ENCODE measurements around the gene SAP30BP.

Gene SAP30BP

DNA sequence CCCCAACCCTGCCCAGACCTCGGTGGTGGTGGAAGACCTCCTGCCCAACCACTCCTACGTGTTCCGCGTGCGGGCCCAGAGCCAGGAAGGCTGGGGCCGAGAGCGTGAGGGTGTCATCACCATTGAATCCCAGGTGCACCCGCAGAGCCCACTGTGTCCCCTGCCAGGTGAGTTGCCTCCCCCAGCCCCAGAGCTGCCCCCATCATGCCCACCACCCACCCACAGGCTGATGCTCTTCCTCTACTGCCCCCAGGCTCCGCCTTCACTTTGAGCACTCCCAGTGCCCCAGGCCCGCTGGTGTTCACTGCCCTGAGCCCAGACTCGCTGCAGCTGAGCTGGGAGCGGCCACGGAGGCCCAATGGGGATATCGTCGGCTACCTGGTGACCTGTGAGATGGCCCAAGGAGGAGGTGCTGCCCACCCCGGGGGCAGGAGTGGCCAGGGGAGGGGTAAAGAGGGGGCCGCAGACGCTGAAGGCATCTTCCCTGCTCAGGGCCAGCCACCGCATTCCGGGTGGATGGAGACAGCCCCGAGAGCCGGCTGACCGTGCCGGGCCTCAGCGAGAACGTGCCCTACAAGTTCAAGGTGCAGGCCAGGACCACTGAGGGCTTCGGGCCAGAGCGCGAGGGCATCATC lies 89.4 kb downstream of the SAP30BP start (continued):
- TF ChIP-seq, protein P1, sequence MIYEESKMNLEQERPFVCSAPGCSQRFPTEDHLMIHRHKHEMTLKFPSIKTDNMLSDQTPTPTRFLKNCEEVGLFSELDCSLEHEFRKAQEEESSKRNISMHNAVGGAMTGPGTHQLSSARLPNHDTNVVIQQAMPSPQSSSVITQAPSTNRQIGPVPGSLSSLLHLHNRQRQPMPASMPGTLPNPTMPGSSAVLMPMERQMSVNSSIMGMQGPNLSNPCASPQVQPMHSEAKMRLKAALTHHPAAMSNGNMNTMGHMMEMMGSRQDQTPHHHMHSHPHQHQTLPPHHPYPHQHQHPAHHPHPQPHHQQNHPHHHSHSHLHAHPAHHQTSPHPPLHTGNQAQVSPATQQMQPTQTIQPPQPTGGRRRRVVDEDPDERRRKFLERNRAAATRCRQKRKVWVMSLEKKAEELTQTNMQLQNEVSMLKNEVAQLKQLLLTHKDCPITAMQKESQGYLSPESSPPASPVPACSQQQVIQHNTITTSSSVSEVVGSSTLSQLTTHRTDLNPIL (CRISPR knock-in tag; IDR thresholded peaks at IDR 0.05; ENCODE audit: low read depth): no peak
- no peak for TF ChIP-seq ARNTL (CRISPR knock-in tag; IDR thresholded peaks at IDR 0.05; ENCODE audit: borderline replicate concordance, low read depth)
- no peak for TF ChIP-seq ESRRG (CRISPR knock-in tag; IDR thresholded peaks at IDR 0.05)
- TF ChIP-seq ISL1 (CRISPR knock-in tag; IDR thresholded peaks at IDR 0.05): no peak
- TF ChIP-seq GLIS3 (CRISPR knock-in tag; IDR thresholded peaks at IDR 0.05): no peak
- TF ChIP-seq RARB (CRISPR knock-in tag; IDR thresholded peaks at IDR 0.05): no peak
- no peak for TF ChIP-seq ZNF565 (CRISPR knock-in tag; conservative IDR thresholded peaks at IDR 0.05; ENCODE audit: low read depth)
- TF ChIP-seq TOX (CRISPR knock-in tag; IDR thresholded peaks at IDR 0.05; ENCODE audit: borderline replicate concordance): no peak
- TF ChIP-seq PPARA (CRISPR knock-in tag; IDR thresholded peaks at IDR 0.05; ENCODE audit: borderline replicate concordance): no peak

DNA sequence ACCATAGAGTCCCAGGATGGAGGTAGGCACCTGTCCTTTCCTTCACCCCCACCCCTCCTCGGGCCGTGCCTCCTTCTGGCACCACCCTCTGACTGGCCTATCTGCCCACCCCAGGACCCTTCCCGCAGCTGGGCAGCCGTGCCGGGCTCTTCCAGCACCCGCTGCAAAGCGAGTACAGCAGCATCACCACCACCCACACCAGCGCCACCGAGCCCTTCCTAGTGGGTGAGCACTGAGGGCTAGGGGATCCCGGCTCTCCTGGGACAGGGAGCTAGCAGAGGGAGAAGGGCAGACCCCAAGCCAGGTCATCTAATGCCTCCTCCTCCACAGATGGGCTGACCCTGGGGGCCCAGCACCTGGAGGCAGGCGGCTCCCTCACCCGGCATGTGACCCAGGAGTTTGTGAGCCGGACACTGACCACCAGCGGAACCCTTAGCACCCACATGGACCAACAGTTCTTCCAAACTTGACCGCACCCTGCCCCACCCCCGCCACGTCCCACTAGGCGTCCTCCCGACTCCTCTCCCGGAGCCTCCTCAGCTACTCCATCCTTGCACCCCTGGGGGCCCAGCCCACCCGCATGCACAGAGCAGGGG lies 90.0 kb downstream of the SAP30BP start:
- TF ChIP-seq RARB (CRISPR knock-in tag; IDR thresholded peaks at IDR 0.05): no peak
- no peak for TF ChIP-seq ESRRG (CRISPR knock-in tag; IDR thresholded peaks at IDR 0.05)
- no peak for TF ChIP-seq ZNF70 (CRISPR knock-in tag; IDR thresholded peaks at IDR 0.05)
- no peak for TF ChIP-seq ZC3H10 (CRISPR knock-in tag; IDR thresholded peaks at IDR 0.05)
- no peak for TF ChIP-seq GLIS3 (CRISPR knock-in tag; IDR thresholded peaks at IDR 0.05)
- no peak for TF ChIP-seq ZFP3 (CRISPR knock-in tag; IDR thresholded peaks at IDR 0.05)
- no peak for TF ChIP-seq OSR1 (CRISPR knock-in tag; IDR thresholded peaks at IDR 0.05)
- TF ChIP-seq, protein P2, sequence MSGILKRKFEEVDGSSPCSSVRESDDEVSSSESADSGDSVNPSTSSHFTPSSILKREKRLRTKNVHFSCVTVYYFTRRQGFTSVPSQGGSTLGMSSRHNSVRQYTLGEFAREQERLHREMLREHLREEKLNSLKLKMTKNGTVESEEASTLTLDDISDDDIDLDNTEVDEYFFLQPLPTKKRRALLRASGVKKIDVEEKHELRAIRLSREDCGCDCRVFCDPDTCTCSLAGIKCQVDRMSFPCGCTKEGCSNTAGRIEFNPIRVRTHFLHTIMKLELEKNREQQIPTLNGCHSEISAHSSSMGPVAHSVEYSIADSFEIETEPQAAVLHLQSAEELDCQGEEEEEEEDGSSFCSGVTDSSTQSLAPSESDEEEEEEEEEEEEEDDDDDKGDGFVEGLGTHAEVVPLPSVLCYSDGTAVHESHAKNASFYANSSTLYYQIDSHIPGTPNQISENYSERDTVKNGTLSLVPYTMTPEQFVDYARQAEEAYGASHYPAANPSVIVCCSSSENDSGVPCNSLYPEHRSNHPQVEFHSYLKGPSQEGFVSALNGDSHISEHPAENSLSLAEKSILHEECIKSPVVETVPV (CRISPR knock-in tag; IDR thresholded peaks at IDR 0.05): no peak
- TF ChIP-seq TOX (CRISPR knock-in tag; IDR thresholded peaks at IDR 0.05; ENCODE audit: borderline replicate concordance): no peak
- TF ChIP-seq ISL1 (CRISPR knock-in tag; IDR thresholded peaks at IDR 0.05): no peak
- no peak for TF ChIP-seq ZFP30 (CRISPR knock-in tag; IDR thresholded peaks at IDR 0.05)
- no peak for TF ChIP-seq SNAI2 (CRISPR knock-in tag; IDR thresholded peaks at IDR 0.05)
- TF ChIP-seq PPARA (CRISPR knock-in tag; IDR thresholded peaks at IDR 0.05; ENCODE audit: borderline replicate concordance): no peak
- TF ChIP-seq, protein P3, sequence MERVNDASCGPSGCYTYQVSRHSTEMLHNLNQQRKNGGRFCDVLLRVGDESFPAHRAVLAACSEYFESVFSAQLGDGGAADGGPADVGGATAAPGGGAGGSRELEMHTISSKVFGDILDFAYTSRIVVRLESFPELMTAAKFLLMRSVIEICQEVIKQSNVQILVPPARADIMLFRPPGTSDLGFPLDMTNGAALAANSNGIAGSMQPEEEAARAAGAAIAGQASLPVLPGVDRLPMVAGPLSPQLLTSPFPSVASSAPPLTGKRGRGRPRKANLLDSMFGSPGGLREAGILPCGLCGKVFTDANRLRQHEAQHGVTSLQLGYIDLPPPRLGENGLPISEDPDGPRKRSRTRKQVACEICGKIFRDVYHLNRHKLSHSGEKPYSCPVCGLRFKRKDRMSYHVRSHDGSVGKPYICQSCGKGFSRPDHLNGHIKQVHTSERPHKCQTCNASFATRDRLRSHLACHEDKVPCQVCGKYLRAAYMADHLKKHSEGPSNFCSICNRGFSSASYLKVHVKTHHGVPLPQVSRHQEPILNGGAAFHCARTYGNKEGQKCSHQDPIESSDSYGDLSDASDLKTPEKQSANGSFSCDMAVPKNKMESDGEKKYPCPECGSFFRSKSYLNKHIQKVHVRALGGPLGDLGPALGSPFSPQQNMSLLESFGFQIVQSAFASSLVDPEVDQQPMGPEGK (CRISPR knock-in tag; IDR thresholded peaks at IDR 0.05; ENCODE audit: borderline replicate concordance): no peak
- no peak for TF ChIP-seq CSDC2 (CRISPR knock-in tag; IDR thresholded peaks at IDR 0.05)
- TF ChIP-seq BACH2 (CRISPR knock-in tag; IDR thresholded peaks at IDR 0.05; ENCODE audit: borderline replicate concordance): no peak
- no peak for TF ChIP-seq ZNF565 (CRISPR knock-in tag; conservative IDR thresholded peaks at IDR 0.05; ENCODE audit: low read depth)
- TF ChIP-seq, protein P1 (CRISPR knock-in tag; IDR thresholded peaks at IDR 0.05; ENCODE audit: low read depth): no peak
- TF ChIP-seq ARNTL (CRISPR knock-in tag; IDR thresholded peaks at IDR 0.05; ENCODE audit: borderline replicate concordance, low read depth): no peak
- no peak for TF ChIP-seq ZNF8 (CRISPR knock-in tag; IDR thresholded peaks at IDR 0.05)
- ATAC-seq: no peak
